ENCODE data around the gene ARHGAP4. TPM values are rescaled to one million over a fixed set of nuclear protein-coding genes. Genes with fewer than 3 reads are reported as not detected.

The ARHGAP4 gene
- total RNA-seq, 1 experiment from 2014 or later = 67.4 TPM

GRCh38 chrX:153878969-153879653 lies 47.0 kb downstream of the ARHGAP4 start:
- POLR2A ChIA-PET = no interaction called here
- H3K9me2 ChIP-seq (ENCODE audit: insufficient read depth) = no peaks in the 10 kb centered on the region
- CTCF ChIA-PET = no interaction called here
- no peaks in the 10 kb centered on the region for H3K79me2 ChIP-seq (ENCODE audit: insufficient read depth, low read length)
- H4K20me1 ChIP-seq (ENCODE audit: insufficient read depth) = no peaks in the 10 kb centered on the region
- TF ChIP-seq EGR1 (IDR thresholded peaks at IDR 0.05; ENCODE audit: low read depth) = no peak
- no peak for TF ChIP-seq RAD21 (IDR thresholded peaks at IDR 0.05; ENCODE audit: low read depth)
- no peak for TF ChIP-seq POLR2AphosphoS5 (IDR thresholded peaks at IDR 0.05; ENCODE audit: low read depth, low read length)
- TF ChIP-seq, protein P1, sequence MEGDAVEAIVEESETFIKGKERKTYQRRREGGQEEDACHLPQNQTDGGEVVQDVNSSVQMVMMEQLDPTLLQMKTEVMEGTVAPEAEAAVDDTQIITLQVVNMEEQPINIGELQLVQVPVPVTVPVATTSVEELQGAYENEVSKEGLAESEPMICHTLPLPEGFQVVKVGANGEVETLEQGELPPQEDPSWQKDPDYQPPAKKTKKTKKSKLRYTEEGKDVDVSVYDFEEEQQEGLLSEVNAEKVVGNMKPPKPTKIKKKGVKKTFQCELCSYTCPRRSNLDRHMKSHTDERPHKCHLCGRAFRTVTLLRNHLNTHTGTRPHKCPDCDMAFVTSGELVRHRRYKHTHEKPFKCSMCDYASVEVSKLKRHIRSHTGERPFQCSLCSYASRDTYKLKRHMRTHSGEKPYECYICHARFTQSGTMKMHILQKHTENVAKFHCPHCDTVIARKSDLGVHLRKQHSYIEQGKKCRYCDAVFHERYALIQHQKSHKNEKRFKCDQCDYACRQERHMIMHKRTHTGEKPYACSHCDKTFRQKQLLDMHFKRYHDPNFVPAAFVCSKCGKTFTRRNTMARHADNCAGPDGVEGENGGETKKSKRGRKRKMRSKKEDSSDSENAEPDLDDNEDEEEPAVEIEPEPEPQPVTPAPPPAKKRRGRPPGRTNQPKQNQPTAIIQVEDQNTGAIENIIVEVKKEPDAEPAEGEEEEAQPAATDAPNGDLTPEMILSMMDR (IDR thresholded peaks at IDR 0.05 in 2 of 3, conservative IDR thresholded peaks at IDR 0.05 in 1 of 3; ENCODE audit: borderline replicate concordance in 1 of 3, insufficient read depth in 1 of 3, low read depth in 2 of 3, low read length in 2 of 3) = no peak
- no peak for TF ChIP-seq POLR2A (IDR thresholded peaks at IDR 0.05; ENCODE audit: borderline replicate concordance, extremely low read depth, insufficient read depth, insufficient read length)
- no peak for TF ChIP-seq ELF1 (IDR thresholded peaks at IDR 0.05; ENCODE audit: borderline replicate concordance, low read depth)
- TF ChIP-seq YY1 (IDR thresholded peaks at IDR 0.05; ENCODE audit: extremely low read depth, insufficient replicate concordance, low read depth, low read length) = no peak
- TF ChIP-seq ZFX (IDR thresholded peaks at IDR 0.05) = no peak
- TF ChIP-seq, protein P2, sequence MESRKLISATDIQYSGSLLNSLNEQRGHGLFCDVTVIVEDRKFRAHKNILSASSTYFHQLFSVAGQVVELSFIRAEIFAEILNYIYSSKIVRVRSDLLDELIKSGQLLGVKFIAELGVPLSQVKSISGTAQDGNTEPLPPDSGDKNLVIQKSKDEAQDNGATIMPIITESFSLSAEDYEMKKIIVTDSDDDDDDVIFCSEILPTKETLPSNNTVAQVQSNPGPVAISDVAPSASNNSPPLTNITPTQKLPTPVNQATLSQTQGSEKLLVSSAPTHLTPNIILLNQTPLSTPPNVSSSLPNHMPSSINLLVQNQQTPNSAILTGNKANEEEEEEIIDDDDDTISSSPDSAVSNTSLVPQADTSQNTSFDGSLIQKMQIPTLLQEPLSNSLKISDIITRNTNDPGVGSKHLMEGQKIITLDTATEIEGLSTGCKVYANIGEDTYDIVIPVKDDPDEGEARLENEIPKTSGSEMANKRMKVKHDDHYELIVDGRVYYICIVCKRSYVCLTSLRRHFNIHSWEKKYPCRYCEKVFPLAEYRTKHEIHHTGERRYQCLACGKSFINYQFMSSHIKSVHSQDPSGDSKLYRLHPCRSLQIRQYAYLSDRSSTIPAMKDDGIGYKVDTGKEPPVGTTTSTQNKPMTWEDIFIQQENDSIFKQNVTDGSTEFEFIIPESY (IDR thresholded peaks at IDR 0.05; ENCODE audit: extremely low read depth, insufficient replicate concordance, low read length) = no peak
- no peak for TF ChIP-seq EZH2 (IDR thresholded peaks at IDR 0.05)
- TF ChIP-seq, protein P3, sequence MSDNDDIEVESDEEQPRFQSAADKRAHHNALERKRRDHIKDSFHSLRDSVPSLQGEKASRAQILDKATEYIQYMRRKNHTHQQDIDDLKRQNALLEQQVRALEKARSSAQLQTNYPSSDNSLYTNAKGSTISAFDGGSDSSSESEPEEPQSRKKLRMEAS (IDR thresholded peaks at IDR 0.05) = no peak
- no peak for TF ChIP-seq SRF (IDR thresholded peaks at IDR 0.05; ENCODE audit: low read depth)
- no peak for TF ChIP-seq CBX3 (IDR thresholded peaks at IDR 0.05; ENCODE audit: low read depth)
- TF ChIP-seq, protein P4, sequence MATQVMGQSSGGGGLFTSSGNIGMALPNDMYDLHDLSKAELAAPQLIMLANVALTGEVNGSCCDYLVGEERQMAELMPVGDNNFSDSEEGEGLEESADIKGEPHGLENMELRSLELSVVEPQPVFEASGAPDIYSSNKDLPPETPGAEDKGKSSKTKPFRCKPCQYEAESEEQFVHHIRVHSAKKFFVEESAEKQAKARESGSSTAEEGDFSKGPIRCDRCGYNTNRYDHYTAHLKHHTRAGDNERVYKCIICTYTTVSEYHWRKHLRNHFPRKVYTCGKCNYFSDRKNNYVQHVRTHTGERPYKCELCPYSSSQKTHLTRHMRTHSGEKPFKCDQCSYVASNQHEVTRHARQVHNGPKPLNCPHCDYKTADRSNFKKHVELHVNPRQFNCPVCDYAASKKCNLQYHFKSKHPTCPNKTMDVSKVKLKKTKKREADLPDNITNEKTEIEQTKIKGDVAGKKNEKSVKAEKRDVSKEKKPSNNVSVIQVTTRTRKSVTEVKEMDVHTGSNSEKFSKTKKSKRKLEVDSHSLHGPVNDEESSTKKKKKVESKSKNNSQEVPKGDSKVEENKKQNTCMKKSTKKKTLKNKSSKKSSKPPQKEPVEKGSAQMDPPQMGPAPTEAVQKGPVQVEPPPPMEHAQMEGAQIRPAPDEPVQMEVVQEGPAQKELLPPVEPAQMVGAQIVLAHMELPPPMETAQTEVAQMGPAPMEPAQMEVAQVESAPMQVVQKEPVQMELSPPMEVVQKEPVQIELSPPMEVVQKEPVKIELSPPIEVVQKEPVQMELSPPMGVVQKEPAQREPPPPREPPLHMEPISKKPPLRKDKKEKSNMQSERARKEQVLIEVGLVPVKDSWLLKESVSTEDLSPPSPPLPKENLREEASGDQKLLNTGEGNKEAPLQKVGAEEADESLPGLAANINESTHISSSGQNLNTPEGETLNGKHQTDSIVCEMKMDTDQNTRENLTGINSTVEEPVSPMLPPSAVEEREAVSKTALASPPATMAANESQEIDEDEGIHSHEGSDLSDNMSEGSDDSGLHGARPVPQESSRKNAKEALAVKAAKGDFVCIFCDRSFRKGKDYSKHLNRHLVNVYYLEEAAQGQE (IDR thresholded peaks at IDR 0.05; ENCODE audit: low read depth) = no peak
- no peak for TF ChIP-seq JUND (IDR thresholded peaks at IDR 0.05)
- TF ChIP-seq EZH2phosphoT487 (IDR thresholded peaks at IDR 0.05; ENCODE audit: borderline replicate concordance) = no peak
- no peak for TF ChIP-seq TCF7L2 (IDR thresholded peaks at IDR 0.05; ENCODE audit: borderline replicate concordance, extremely low read depth, insufficient read depth, insufficient read length)
- TF ChIP-seq SP1 (IDR thresholded peaks at IDR 0.05; ENCODE audit: low read depth) = no peak
- TF ChIP-seq CEBPB (IDR thresholded peaks at IDR 0.05; ENCODE audit: low read depth) = no peak
- TF ChIP-seq SIN3A (IDR thresholded peaks at IDR 0.05; ENCODE audit: low read depth) = no peak
- intact Hi-C loops (cut with micrococcal nuclease) = no loop called here
- DNase-seq (ENCODE audit: low read depth, low spot score) (no peak), ATAC-seq (no peak)
- H3K36me3 ChIP-seq (ENCODE audit: control insufficient read depth in 1 of 2, insufficient read depth in 2 of 2, low read length in 2 of 2) = no peaks in the 10 kb centered on the region
- no peaks in the 10 kb centered on the region for H3K27me3 ChIP-seq (ENCODE audit: insufficient read depth, low read length)
- no peak overlapping the region for H3K4me3 ChIP-seq (replicated peaks in 1 of 2; ENCODE audit: low read depth in 1 of 2, low read length in 2 of 2)
- H3K4me2 ChIP-seq (ENCODE audit: low read length) = no peak overlapping the region
- H3K4me1 ChIP-seq (ENCODE audit: control insufficient read depth in 1 of 2, insufficient read depth in 2 of 2, low read length in 2 of 2) = peaks cover 0 to 20% of the 10 kb centered on the region in 2 experiments; a peak in 3 of 4 replicates
- H3K27ac ChIP-seq (ENCODE audit: low read depth, low read length) = no peak overlapping the region
- no peaks in the 10 kb centered on the region for H3K9me3 ChIP-seq (ENCODE audit: control insufficient read depth in 1 of 2, insufficient read depth in 1 of 2, low read depth in 1 of 2, low read length in 2 of 2)
- BruUV-seq (replicated peaks) = no TSS peak
- H3K9ac ChIP-seq (ENCODE audit: low read length) = no peak overlapping the region
- no peak overlapping the region for H2AFZ ChIP-seq (ENCODE audit: low read depth, low read length, poor library complexity, severe bottlenecking)
- RAD21 ChIA-PET (ENCODE audit: low non-redundant PET in 1 of 2, low total read pairs in 2 of 2, uncharacterized antibody in 2 of 2, unreplicated experiment in 2 of 2) = no interaction called here
